Esophagus mucosa (tissue), 1 donor: ENCODE results near the gene S100A7A. TPM values are rescaled to one million over a fixed set of nuclear protein-coding genes. Genes with fewer than 3 reads are reported as not detected.
A peak's percentile ranks its signal among the peaks of the same experiment; 100 is the strongest.
"Not testable (repeated sequence)": the region's sequence is repeated elsewhere in the genome, so short reads cannot be mapped to it uniquely, and the experiment has no call there.

Experiments used
- ATAC-seq: fragments of 200-7000 bp; cut with Tn5 transposase; one replicate; pipeline ENCODE4 v1.9.1; 2020
- total RNA-seq: library from RNA; stranded (reverse); gene quantifications from one replicate; pipeline ENCODE4 v1.2.4, GENCODE V29; 2023
- donor health status: DM: yes; HTN: yes; CAD: no.

The S100A7A gene
- total RNA-seq, 1 donor from 2014 or later = 24.6 TPM

GRCh38 chr1:153428073-153428638 is 11.8 kb downstream of the S100A7A start:
- no peak for ATAC-seq

DNA sequence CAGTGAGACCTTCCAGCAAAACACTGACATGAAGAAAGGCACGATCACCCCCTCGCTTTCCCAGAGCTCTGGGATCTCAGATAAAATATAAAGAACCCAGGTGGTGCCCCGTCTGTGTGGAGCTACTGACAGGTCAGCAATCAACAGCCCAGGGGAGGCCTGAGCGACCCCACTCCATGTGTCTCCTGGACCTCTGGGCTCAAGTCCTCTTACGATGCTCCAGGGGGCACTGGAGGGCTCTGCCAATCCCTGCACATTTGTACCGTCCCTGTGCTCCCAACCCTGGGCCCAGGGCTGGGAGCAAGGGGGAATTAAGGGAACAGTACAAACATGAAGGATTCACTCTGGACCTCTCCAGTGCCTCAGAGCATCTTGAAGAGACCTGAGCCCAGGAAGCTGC is 12.5 kb downstream of the S100A7A start:
- ATAC-seq = no peak

DNA sequence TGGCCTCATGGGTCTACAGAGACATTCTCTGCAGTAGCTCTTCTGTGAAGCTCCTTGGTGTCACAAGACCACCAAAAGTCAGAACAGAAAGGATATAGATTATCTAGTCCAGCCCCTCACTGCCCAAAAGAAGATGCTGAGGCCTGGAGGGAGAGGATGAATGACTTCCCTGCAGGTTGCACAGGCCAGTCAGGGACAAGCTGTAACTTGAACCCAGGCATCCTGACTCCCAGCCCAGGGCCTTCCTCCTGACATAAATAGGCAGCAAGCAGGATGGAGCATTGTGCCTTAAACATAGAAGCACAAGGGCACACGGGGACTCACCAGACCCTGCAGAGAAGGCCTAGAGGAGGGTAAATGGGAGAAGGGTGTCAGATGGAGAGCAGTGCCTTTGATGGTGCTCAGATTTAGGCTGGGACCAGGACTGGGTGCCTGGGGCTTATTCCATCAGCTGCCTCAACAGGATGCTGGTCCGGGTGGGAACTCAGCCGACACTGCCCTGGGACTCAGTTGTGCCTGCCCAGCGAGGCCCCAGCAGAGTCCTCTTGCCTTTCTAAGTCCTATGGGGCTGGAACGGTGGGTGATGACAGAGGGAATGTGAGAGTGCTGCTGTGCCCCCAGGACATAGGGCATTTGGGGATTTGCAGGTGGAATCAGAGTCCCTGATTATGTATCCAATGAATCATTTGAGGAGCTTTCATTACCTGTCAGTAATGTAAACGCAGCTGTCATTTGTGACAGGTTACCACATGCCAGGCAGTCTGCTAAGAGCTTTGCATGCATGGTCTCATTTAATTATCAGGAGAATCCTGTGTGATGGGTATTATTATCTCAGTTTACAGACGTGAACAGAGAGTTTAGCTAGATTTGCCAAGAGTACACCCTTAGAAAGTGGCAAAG is 13.2 kb downstream of the S100A7A start:
- ATAC-seq = peak; percentile 70

DNA sequence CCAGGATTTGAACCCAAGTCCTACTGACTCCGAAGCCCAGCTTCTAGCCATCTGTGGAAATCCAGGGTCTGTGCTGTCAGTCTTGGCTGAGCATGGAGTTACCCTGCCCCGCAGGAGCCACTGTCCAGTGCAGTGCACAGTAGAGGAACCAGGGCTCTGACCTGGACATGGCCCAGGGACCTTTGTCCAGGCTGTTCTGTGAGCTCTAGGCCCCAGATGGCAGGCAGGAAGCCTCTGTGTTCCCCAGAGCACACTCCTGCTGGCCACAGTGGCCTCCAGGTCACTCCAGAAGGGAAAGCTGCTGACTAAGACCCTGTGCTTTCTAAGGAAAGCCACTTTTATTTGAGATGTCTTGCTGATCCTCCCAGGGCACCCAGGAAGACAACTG is 13.8 kb downstream of the S100A7A start:
- peak; percentile 4 for ATAC-seq

- ATAC-seq = no peak
These were observed 14.2 kb downstream of the S100A7A start for GRCh38 chr1:153430561-153430960.

- ATAC-seq = no peak
These were observed 14.7 kb downstream of the S100A7A start for GRCh38 chr1:153431002-153431401.

DNA sequence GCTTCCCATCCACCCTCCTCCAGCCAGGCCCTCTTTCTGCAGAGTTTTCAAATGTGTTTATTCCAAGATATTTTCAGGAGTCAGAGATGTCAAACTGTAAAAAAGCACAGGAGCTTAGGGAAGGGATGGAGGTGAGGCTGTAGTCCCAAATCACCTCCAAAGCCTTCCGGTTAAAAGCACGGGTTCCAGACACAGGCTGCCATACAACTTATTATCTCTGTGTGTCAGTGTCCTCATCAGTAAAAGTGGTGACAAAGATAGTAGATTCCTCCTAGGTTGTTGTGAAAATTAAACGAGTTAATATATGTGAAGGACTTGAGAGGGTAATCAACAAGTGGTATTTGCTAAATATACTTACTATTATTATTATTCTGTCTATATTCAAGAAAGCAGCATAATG is 15.1 kb downstream of the S100A7A start:
- ATAC-seq = no peak

GRCh38 chr1:153431928-153432327 is 15.6 kb downstream of the S100A7A start:
- peak; percentile 56 for ATAC-seq

DNA sequence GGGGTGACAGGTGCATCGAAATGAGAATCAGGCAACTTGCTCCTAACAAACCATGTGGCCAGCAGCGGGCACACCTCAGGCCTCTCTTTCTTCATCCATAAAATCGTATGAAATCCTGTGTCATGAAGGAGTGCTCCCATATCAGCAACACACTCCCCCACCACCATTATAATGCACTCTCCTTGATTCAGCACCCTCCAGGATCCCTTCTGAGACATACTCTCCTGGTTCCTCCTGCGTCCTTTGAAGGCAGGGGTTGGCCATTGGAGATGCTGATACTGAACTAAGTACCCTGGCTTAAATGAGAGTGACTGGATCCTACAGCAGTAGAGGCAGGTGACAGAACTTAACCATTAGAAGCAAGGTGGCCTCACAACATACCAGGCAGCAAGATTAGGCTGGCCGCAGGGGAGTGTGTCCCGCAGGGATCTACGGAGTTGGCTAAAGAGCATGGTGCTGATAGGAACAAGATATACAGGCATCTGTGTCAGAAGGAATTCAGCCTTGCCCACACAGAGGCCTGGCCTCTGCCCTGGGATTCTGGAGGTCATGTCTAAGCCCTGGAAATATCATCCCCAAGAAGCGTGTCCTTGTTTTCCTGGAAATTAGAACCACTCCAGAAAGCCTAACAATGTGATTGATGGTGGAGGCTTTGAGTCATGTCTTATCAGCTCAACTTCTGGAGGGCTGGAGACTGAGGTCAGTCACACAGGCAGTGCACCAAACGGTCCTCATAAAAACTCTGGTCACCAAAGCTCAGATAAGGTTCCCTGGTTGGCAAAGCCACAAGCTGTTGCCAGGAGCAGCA is 16.8 kb downstream of the S100A7A start:
- ATAC-seq = no peak

DNA sequence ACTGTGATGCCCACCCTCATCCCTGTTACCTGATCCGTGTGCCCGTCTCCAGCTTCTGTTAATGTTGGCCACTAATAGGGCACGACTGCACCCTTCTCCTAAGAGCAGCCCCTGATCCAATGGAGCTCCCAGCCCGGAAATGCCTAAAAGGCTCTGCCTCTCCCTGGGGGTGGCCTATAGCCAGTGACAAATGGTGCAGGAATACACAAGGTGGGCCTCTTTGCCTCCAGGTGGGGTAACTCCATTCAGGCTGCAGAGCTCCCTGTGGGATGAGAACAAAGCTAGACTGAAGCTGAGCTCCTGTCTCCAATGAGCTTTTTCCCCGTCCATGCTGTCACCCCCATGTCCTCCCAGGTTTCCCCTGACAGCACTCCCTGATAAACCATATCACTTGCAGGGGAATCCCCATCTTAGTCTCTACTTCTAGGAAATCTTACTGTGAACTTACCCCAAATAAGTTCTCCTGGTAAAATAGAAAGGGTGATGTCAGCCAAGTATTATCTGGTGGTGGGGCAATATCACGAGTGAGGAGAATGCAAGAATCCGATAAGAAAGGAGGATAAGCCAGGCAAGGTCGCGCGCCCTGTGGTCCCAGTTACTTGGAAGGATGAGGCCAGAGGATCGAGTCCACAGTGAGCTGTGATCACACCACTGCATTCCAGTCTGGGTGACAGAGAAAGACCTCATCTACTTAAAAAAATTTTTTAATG is 18.6 kb downstream of the S100A7A start:
- ATAC-seq = no peak

GRCh38 chr1:153437236-153437635 is 20.9 kb downstream of the S100A7A start:
- ATAC-seq = no peak

GRCh38 chr1:153438599-153438998 is 22.3 kb downstream of the S100A7A start:
- no peak for ATAC-seq

- no peak for ATAC-seq
These were observed 23.0 kb downstream of the S100A7A start for GRCh38 chr1:153439273-153439672.

GRCh38 chr1:153441238-153441755 is 25.0 kb downstream of the S100A7A start:
- peak; percentile 48 for ATAC-seq

DNA sequence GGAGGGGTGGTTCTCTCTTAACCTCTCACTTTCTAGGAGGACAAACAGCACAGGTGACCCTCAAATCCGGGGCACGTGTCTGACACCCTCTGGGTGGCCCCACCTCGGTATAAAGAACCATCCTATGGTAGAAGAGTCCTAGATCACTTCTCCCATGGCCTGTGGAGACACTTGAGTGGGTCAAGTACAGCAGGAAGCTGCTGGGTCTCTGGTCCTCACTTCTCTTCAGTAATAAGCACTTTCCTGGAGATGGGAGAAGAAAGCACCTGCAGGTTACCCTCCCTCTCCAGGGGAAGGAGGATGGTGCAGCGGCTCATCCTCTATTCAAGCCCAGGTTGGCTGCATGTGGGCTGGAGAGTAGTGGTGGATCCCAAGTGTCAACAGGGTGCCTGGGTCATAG is 27.2 kb downstream of the S100A7A start:
- no peak for ATAC-seq

DNA sequence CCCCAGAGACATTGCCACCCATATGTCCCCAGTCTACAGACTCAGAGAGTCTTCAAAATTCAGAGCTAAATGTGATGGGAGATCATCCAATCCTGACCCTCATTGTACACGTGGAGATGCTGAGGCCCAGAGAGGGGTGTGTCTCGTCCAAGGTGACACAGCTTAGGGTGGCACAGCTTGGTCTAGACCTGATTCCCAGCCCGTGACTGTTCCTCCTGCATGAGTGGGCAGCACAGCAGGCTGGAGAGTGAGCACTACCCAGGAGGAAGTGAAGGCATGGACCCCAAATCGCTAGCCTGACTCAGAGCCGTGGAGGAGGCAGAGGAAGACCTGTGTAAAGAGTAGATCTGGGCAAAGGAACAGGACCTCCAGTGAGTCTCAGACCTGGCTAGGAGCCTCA is 27.8 kb downstream of the S100A7A start:
- ATAC-seq = no peak

- peak; percentile 67 for ATAC-seq
These were observed 31.3 kb downstream of the S100A7A start for GRCh38 chr1:153447498-153448170.

- not testable (repeated sequence) for ATAC-seq
These were observed 32.5 kb downstream of the S100A7A start for GRCh38 chr1:153448851-153449250.

DNA sequence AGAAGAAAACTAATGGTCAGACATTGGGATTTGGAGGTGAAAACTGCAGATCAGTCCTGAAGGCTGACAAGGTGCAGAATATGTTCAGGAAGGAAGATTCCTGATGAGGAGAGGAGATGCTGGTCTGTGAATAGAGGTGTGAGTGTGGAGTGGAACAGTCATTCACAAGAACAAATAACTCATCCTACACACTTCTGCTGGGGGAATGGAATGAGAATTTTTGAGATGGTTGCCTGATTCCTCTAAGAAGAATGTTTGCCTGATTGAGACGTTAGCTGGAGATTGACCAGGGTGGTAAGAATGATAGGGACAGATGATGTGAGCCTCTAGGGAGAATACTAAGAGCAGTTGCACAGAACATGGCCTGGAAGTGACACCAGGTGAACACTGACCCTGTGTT is 40.1 kb downstream of the S100A7A start:
- no peak for ATAC-seq

DNA sequence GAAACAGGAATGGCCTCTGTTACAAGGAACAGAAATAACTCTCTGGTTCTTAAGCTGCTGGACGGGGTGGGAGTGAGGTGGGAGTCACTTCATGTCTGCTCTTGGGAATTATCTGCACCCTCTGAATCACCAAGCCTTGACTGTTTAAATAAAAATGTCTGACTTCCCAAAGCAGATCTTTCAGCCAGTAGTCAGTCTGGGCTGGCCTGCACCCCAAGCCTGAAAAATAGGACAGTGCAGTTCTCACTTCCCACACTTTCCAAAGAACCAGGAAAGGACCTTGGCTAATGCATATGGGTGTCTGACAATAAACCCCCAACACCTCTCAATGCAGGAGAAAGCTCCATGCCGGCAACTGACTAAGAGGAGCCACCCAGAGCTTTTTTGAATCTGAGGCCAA is 43.3 kb downstream of the S100A7A start:
- ATAC-seq = no peak

GRCh38 chr1:153460551-153460950 is 44.2 kb downstream of the S100A7A start, which contains the start of gene S100A7:
S100A7 (minus strand) TSS chr1:153460651; CDS start chr1:153459013, 1,638 bp downstream.
- ATAC-seq = peak; percentile 68

DNA sequence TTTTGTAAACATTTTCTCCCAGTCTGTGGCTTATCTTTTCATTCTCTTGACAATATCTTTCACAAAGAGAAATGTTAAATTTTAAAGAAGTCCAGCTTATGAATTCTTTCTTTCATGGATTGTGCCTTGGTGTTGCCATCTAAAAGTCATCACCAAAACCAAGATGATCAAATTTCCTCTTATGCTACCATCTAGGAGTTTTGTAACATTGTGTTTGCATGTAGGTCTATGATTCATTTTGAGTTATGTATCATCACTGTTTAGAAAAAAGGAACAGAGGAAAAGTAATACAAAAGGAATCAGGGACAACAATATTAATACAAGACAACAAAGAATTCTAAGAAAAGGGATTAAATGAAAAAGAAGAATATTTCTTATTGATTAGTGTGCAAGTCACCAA is 46.4 kb downstream of the S100A7A start:
- ATAC-seq = not testable (repeated sequence)
